ENCODE results near the gene RHAG.
"Not testable (repeated sequence)": the region's sequence is repeated elsewhere in the genome, so short reads cannot be mapped to it uniquely, and the experiment has no call there.

Gene RHAG

GRCh38 chr6:49636713-49637349 lies at the start of gene RHAG:
Gene RHAG, minus strand, starts transcription at chr6:49636839. Its CDS starts 27 bp downstream, at chr6:49636812.
- in situ Hi-C loops (cut with MboI; ENCODE audit: low sequenced_read_pairs): no loop called here

- in situ Hi-C loops (cut with MboI; ENCODE audit: low sequenced_read_pairs): no loop called here
Measured at GRCh38 chr6:49676671-49677281, 40.1 kb upstream of the RHAG start.

GRCh38 chr6:49675816-49676215 lies 39.2 kb upstream of the RHAG start:
- in situ Hi-C loops (cut with MboI; ENCODE audit: low sequenced_read_pairs): no loop called here

- in situ Hi-C loops (cut with MboI; ENCODE audit: low sequenced_read_pairs): no loop called here
Measured at GRCh38 chr6:49668083-49668511, 31.5 kb upstream of the RHAG start.

- in situ Hi-C loops (cut with MboI; ENCODE audit: low sequenced_read_pairs): no loop called here
Measured at GRCh38 chr6:49666930-49667757, 30.5 kb upstream of the RHAG start.

- in situ Hi-C loops (cut with MboI; ENCODE audit: low sequenced_read_pairs): no loop called here
Measured at GRCh38 chr6:49666480-49666879, 29.8 kb upstream of the RHAG start.

- in situ Hi-C loops (cut with MboI; ENCODE audit: low sequenced_read_pairs): no loop called here
Measured at GRCh38 chr6:49664817-49665216, 28.2 kb upstream of the RHAG start.

- in situ Hi-C loops (cut with MboI; ENCODE audit: low sequenced_read_pairs): not testable (repeated sequence)
Measured at GRCh38 chr6:49664054-49664453, 27.4 kb upstream of the RHAG start.

GRCh38 chr6:49662892-49663261 lies 26.2 kb upstream of the RHAG start:
- in situ Hi-C loops (cut with MboI; ENCODE audit: low sequenced_read_pairs): no loop called here

GRCh38 chr6:49662231-49662891 lies 25.7 kb upstream of the RHAG start:
- in situ Hi-C loops (cut with MboI; ENCODE audit: low sequenced_read_pairs): no loop called here

- in situ Hi-C loops (cut with MboI; ENCODE audit: low sequenced_read_pairs): no loop called here
Measured at GRCh38 chr6:49653942-49654341, 17.3 kb upstream of the RHAG start.

- in situ Hi-C loops (cut with MboI; ENCODE audit: low sequenced_read_pairs): no loop called here
Measured at GRCh38 chr6:49653438-49653837, 16.8 kb upstream of the RHAG start.

GRCh38 chr6:49651239-49651638 lies 14.6 kb upstream of the RHAG start:
- in situ Hi-C loops (cut with MboI; ENCODE audit: low sequenced_read_pairs): no loop called here

- in situ Hi-C loops (cut with MboI; ENCODE audit: low sequenced_read_pairs): no loop called here
Measured at GRCh38 chr6:49649988-49650387, 13.3 kb upstream of the RHAG start.

GRCh38 chr6:49648036-49648435 lies 11.4 kb upstream of the RHAG start:
- in situ Hi-C loops (cut with MboI; ENCODE audit: low sequenced_read_pairs): no loop called here

- in situ Hi-C loops (cut with MboI; ENCODE audit: low sequenced_read_pairs): no loop called here
Measured at GRCh38 chr6:49647476-49647875, 10.8 kb upstream of the RHAG start.

GRCh38 chr6:49646942-49647341 lies 10.3 kb upstream of the RHAG start:
- in situ Hi-C loops (cut with MboI; ENCODE audit: low sequenced_read_pairs): no loop called here

- in situ Hi-C loops (cut with MboI; ENCODE audit: low sequenced_read_pairs): no loop called here
Measured at GRCh38 chr6:49646130-49646824, 9.6 kb upstream of the RHAG start.

- in situ Hi-C loops (cut with MboI; ENCODE audit: low sequenced_read_pairs): no loop called here
Measured at GRCh38 chr6:49645139-49645538, 8.5 kb upstream of the RHAG start.

GRCh38 chr6:49639177-49639817 lies 2.7 kb upstream of the RHAG start:
- in situ Hi-C loops (cut with MboI; ENCODE audit: low sequenced_read_pairs): no loop called here
